GM21528 (cell line): ENCODE results near the gene VAV1.
"Not testable (repeated sequence)": the region's sequence is repeated elsewhere in the genome, so short reads cannot be mapped to it uniquely, and the experiment has no call there.

Experiments
- ATAC-seq: cut with Tn5 transposase; IDR thresholded peaks from one replicate; pipeline ENCODE4 v1.9.1; 2021; ENCODE audit warnings: mild to moderate bottlenecking, moderate library complexity; ENCODE audit not compliant: unreplicated experiment, low FRiP score

The VAV1 gene

GRCh38 chr19:6736917-6737283 is 35.6 kb upstream of the VAV1 start:
- ATAC-seq = no peak

- ATAC-seq = peak; percentile 60
Observed at GRCh38 chr19:6737284-6737872, 35.1 kb upstream of the VAV1 start, which contains the start of gene GPR108. Gene GPR108 (minus strand): TSS chr19:6737580. CDS start chr19:6737576, 4 bp downstream.

GRCh38 chr19:6737873-6738786 is 34.4 kb upstream of the VAV1 start:
- peak; percentile 8 for ATAC-seq

GRCh38 chr19:6738787-6739389 is 33.6 kb upstream of the VAV1 start:
- no peak for ATAC-seq

GRCh38 chr19:6739390-6739882 is 33.1 kb upstream of the VAV1 start, which contains the start of gene TRIP10:
Gene TRIP10 (plus strand): TSS chr19:6739680. CDS start chr19:6739762, 82 bp downstream.
- no peak for ATAC-seq

GRCh38 chr19:6739883-6740588 is 32.5 kb upstream of the VAV1 start:
- ATAC-seq = no peak

- no peak for ATAC-seq
Observed at GRCh38 chr19:6740589-6741343, 31.7 kb upstream of the VAV1 start.

- ATAC-seq = no peak
Observed at GRCh38 chr19:6743066-6743465, 29.4 kb upstream of the VAV1 start.

GRCh38 chr19:6743714-6744380 is 28.7 kb upstream of the VAV1 start:
- ATAC-seq = no peak

- no peak for ATAC-seq
Observed at GRCh38 chr19:6744381-6745301, 27.9 kb upstream of the VAV1 start.

- no peak for ATAC-seq
Observed at GRCh38 chr19:6745965-6746364, 26.5 kb upstream of the VAV1 start.

GRCh38 chr19:6748543-6748942 is 24.0 kb upstream of the VAV1 start:
- ATAC-seq = not testable (repeated sequence)

GRCh38 chr19:6750062-6750461 is 22.4 kb upstream of the VAV1 start:
- no peak for ATAC-seq

GRCh38 chr19:6751189-6751588 is 21.3 kb upstream of the VAV1 start:
- ATAC-seq = no peak

- ATAC-seq = no peak
Observed at GRCh38 chr19:6752256-6753177, 20.0 kb upstream of the VAV1 start.

- ATAC-seq = peak; percentile 69
Observed at GRCh38 chr19:6753178-6754031, 19.1 kb upstream of the VAV1 start.
